Suppressor macrophage (primary cell): ENCODE measurements around the gene OR5AR1.
A peak's percentile ranks its signal among the peaks of the same experiment; 100 is the strongest.
"Not testable (repeated sequence)": the region's sequence is repeated elsewhere in the genome, so short reads cannot be mapped to it uniquely, and the experiment has no call there.

Source experiments
- DNase-seq, 4 experiments: peaks; one replicate each; pipeline ENCODE4 v3.0.0-alpha.2; 2020 to 2022
- total RNA-seq, 17 experiments: gene quantifications; one replicate each; lab custom pipeline; 2026; ENCODE audit warnings: mixed read lengths in 6 of 17, inconsistent platforms in 3 of 17; lab: John Stamatoyannopoulos, UW

Gene OR5AR1
- total RNA-seq = 0 to 0.44 (median 0) reads per million in 17 experiments

- DNase-seq = no peak
These were observed at the start of gene OR5AR1 for GRCh38 chr11:56663386-56663785. Gene OR5AR1, plus strand, starts transcription at chr11:56663686. Its CDS starts 0 bp downstream, at chr11:56663686.

- DNase-seq = peak; percentile 5 to 45 (median 11)
These were observed 38.8 kb upstream of the OR5AR1 start for GRCh38 chr11:56624661-56625110.

- DNase-seq = no peak
These were observed 37.5 kb upstream of the OR5AR1 start for GRCh38 chr11:56625946-56626345.

DNA sequence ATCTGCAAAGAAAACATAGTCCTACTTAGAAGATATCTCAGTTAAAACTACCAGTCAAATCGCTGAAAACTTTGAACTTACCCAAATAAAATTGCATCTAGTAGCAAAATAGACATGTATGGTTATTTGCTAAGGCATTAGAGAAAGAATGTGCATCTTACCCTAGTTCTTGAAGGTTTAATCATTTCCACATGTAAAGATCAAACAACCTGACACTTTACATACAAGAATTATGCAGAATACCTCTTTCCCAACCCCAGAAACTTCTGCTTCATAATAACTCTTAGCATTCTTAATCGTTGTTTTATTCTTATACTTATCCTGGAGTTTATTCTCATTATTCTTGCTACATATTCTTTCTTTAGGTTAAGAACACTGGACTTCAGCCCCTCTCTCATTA, 31.2 kb upstream of the OR5AR1 start:
- no peak for DNase-seq

- no peak for DNase-seq
These were observed 26.6 kb upstream of the OR5AR1 start for GRCh38 chr11:56636861-56637260.

DNA sequence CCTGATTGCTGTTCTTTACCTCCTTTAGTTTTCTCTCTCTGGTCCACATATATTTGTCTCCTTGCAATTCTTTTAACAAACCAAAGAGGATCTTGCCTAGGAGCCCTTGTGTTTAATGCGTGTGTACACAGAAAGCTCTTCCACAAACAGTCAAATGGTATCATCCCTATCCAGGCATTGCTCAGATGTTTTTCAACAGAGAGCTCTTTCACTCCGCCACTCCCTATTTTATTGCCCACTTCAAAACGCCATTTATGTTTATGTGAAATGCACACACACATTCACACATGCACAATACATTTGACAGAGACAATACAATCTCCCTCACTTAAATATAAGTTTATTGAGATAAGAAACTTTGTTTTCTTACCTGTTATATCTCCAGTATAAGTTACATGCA, 26.0 kb upstream of the OR5AR1 start:
- no peak for DNase-seq

- no peak for DNase-seq
These were observed 21.1 kb upstream of the OR5AR1 start, which contains the start of gene OR5AP2 for GRCh38 chr11:56642339-56642738. Gene OR5AP2, minus strand, starts transcription at chr11:56642439. Its CDS starts 0 bp downstream, at chr11:56642439.

GRCh38 chr11:56659755-56660154, 3.7 kb upstream of the OR5AR1 start:
- no peak for DNase-seq

DNA sequence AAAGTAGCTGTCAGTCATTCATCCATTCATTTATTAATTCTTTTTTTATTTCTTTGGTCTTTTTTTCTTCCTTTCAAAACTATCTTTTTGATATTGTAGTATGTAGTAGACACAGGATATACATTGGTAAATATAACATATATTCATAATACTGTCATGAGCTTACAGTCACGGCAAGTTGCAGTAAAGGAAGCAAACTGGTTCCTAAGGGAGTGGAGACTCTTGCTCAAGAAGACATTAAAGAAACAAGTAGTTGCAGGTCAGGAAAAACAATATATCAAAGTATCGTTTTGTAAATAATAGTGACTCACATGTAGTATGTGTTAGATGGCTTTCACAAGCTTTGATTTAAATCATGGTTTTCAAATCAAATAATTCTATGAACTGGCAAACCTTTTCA, 7.5 kb downstream of the OR5AR1 start:
- DNase-seq = no peak

DNA sequence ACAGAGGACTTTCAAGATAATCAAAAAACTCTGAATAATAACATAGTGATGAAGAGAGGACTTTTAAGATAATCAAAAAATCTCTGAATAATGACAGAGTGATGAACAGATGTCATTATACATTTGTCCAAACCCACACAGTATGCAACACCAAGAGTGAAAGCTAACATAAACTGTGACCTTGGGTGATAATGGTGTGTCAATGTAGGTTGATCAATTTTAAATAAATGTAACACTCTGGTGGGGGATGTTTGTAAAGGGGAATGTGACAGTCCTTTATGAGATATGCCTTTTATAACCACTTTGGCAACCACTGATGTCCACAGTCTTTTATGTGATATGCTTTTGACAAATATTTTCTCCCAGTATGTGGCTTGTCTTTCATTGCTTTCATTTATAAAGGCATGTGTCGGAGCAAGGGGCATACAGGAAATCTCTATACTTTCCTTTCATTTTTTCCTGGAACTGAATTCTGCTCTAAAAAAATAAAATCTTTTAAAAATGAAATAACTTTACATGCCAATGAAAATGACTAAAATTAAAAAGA, 25.1 kb downstream of the OR5AR1 start:
- no peak for DNase-seq

- not testable (repeated sequence) for DNase-seq
These were observed 27.7 kb downstream of the OR5AR1 start for GRCh38 chr11:56691179-56691578.

- no peak for DNase-seq
These were observed 29.9 kb downstream of the OR5AR1 start for GRCh38 chr11:56693428-56693827.

DNA sequence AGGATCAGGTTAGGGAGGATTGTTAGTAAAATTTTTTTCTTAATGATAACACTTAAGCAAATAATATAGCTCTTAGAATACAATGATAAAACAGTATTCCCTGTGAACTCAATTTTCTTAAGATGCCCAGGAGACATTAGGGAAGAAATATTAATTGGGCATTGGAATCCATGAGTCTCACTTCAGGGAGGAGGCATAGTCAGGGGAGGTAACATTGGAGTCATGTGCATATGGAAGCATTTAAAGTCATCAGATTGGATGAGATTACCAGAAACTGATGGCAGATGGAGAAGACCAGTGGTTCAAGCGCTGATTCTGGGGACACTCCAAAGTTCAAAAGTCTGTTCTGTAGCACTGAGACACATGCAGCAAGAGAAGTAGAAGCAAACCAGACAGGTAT, 35.3 kb downstream of the OR5AR1 start, which contains the start of gene OR9G1:
Gene OR9G1, plus strand, starts transcription at position 301 of the 400 bp plus-strand sequence. CDS start 1,293 bp downstream, outside the sequence.
- no peak for DNase-seq

DNA sequence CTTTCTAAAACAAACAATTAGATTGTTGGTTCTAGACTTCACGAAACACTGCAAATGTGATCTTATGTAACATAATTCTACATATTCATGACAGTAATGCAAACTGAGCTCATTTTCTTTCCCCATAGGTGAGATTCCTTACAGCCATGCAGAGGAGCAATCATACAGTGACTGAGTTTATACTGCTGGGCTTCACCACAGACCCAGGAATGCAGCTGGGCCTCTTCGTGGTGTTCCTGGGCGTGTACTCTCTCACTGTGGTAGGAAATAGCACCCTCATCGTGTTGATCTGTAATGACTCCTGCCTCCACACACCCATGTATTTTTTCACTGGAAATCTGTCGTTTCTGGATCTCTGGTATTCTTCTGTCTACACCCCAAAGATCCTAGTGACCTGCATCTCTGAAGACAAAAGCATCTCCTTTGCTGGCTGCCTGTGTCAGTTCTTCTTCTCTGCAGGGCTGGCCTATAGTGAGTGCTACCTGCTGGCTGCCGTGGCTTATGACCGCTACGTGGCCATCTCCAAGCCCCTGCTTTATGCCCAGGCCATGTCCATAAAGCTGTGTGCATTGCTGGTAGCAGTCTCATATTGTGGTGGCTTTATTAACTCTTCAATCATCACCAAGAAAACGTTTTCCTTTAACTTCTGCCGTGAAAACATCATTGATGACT, 36.9 kb downstream of the OR5AR1 start:
- DNase-seq = no peak

GRCh38 chr11:56700914-56701485, 37.5 kb downstream of the OR5AR1 start:
- DNase-seq = no peak

DNA sequence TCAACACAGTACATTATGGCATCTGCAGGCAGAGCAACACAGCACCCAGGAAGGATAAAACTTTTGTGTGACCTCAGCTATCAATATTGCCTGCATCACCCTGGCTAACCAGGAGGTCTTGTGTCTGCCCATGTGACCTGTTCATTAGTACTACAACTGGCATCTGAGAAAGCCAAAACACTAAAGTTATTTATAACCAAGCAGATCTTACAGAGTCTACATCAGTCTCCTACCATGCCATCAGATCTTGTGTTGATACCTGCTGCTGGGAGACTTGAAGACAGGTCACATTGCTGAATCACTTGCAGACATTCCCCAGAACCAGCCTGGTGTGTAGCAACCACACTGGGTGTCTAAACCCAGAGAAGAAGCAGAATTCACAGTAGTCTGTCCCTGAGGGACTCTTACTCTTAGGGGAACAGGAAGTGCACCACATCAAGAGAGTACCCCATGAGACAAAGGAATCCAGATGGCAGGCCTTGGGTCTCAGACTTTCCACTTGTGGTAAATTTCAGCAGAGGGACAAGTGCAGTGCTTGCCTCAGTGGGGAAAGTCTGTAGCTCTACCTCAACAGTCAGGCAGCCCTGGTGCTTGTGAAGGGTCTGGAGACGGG, 42.4 kb downstream of the OR5AR1 start:
- no peak for DNase-seq

- DNase-seq = no peak
These were observed 43.0 kb downstream of the OR5AR1 start for GRCh38 chr11:56706486-56706885.

DNA sequence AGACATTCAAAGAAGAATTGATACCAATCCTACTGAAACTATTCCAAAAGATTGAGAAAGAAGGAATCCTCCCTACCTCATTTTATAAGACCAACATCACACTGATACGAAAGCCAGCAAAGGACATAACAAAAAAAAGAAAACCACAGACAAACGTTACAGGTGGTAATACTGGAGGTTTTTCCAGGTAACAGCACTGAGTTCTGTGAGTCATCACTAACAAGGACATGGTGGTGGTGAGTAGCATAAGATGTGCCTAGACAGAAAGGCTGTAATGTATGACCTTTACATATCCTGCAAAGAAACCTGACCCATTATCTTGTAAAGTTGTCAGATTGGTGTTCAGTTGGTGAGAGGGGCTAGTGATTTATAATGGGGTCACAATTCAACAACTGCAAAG, 50.7 kb downstream of the OR5AR1 start:
- DNase-seq = no peak
